ENCODE measurements around the gene ATF4.
A peak's percentile ranks its signal among the peaks of the same experiment; 100 is the strongest.
"Not testable (repeated sequence)": the region's sequence is repeated elsewhere in the genome, so short reads cannot be mapped to it uniquely, and the experiment has no call there.

Gene ATF4

GRCh38 chr22:39511226-39511625 lies 9.1 kb upstream of the ATF4 start:
- DNase-seq, result no peak

DNA sequence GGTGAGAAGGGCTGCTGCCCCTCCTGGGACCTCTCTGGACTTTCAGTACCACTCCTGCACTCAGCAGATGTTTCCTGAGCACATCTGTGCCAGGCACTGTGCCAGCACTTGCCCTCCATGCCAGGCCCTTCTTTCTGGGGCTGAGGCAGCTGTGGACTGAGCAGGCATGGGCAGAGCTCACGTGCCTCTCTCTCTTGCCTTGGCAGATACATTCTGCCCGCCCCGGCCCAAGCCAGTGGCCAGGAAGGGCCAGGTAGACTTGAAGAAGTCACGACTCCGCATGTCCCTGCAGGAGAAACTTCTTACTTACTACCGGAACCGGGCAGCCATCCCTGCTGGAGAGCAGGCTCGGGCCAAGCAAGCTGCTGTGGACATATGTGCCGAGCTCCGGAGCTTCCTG lies 8.3 kb upstream of the ATF4 start:
- no peak for DNase-seq

GRCh38 chr22:39513791-39514190 lies 6.6 kb upstream of the ATF4 start:
- DNase-seq, result no peak

DNA sequence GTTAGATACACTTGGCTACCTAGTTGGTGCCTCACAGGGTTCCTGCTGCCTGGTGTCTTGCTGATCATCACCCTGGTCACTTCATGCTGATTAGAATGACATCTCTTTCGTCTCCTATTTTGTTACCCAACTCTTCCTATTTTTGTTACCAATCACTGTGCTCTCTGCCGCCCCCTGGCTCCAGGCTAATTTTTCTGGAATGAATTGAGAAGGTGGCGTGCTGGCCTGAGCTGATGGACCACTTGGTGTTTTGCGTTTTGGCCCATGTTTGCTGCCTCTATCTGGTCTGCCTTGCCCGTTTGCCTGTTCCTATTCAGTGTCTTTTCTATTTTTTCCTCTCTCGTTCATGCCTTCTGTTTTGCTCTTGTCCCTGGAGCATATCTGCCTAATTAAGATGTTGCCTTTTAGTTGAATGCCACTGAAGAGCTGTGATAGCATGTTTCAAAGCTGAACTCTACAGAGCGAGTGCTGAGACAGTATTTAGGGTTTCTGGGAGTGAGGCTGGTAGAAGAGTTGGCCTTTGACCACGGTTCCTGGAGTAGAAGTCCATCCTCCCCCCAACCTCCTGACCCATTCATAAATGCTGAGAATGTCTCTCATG lies 5.9 kb upstream of the ATF4 start:
- no peak for DNase-seq

GRCh38 chr22:39515266-39516050 lies 4.9 kb upstream of the ATF4 start:
- DNase-seq, result no peak

GRCh38 chr22:39517470-39517869 lies 2.9 kb upstream of the ATF4 start:
- DNase-seq, result no peak

GRCh38 chr22:39518144-39518786 lies 2.1 kb upstream of the ATF4 start:
- DNase-seq, result no peak

DNA sequence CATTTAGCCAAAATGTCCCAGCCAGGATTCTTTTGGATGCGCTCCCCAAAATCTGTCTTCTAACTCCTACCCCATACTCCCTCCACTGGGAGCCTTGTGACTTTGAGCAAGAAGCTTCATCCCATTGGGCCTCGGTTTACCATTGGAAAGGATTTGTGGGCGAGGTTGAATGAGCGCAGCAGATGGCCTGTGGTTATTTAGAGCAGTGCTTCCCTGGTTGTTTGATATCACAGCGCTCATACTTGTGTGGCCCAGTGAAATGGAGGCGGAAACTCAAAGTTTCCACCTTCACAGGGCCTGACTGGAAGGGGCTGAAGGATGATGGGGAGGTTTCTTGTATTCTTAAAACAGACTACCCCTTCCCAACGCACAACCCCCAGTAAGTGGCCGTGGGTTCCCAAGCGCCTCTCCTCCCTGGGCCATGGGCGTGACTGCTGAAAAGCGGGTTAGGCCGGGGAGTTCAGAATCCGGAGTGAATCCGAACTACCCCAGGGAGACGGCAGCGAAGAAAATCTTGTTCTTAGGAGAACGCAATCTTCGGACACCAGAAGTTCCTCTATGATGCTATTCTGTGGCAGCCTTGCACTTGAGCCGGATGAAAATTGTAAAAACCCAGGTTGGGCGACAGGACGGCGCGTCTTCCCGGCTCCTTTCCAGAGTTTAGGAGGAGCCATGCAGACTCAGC lies 1.2 kb upstream of the ATF4 start:
- no peak for DNase-seq

GRCh38 chr22:39519681-39520225 lies 609 bp upstream of the ATF4 start:
- DNase-seq, result peak; percentile 48

DNA sequence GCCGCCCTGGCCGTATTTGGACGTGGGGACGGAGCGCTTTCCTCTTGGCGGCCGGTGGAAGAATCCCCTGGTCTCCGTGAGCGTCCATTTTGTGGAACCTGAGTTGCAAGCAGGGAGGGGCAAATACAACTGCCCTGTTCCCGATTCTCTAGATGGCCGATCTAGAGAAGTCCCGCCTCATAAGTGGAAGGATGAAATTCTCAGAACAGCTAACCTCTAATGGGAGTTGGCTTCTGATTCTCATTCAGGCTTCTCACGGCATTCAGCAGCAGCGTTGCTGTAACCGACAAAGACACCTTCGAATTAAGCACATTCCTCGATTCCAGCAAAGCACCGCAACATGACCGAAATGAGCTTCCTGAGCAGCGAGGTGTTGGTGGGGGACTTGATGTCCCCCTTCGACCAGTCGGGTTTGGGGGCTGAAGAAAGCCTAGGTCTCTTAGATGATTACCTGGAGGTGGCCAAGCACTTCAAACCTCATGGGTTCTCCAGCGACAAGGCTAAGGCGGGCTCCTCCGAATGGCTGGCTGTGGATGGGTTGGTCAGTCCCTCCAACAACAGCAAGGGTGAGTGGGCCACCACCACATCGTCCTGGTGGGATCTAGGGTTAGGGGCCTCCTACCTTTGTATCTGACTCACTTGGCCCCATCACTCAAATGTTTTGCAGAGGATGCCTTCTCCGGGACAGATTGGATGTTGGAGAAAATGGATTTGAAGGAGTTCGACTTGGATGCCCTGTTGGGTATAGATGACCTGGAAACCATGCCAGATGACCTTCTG lies 934 bp downstream of the ATF4 start:
- DNase-seq, result not testable (repeated sequence)

- DNase-seq, result not testable (repeated sequence)
Observed at GRCh38 chr22:39522091-39522490, 1.7 kb downstream of the ATF4 start.

- no peak for DNase-seq
Observed at GRCh38 chr22:39522567-39523300, 2.4 kb downstream of the ATF4 start.

- no peak for DNase-seq
Observed at GRCh38 chr22:39524089-39524752, 3.9 kb downstream of the ATF4 start.

DNA sequence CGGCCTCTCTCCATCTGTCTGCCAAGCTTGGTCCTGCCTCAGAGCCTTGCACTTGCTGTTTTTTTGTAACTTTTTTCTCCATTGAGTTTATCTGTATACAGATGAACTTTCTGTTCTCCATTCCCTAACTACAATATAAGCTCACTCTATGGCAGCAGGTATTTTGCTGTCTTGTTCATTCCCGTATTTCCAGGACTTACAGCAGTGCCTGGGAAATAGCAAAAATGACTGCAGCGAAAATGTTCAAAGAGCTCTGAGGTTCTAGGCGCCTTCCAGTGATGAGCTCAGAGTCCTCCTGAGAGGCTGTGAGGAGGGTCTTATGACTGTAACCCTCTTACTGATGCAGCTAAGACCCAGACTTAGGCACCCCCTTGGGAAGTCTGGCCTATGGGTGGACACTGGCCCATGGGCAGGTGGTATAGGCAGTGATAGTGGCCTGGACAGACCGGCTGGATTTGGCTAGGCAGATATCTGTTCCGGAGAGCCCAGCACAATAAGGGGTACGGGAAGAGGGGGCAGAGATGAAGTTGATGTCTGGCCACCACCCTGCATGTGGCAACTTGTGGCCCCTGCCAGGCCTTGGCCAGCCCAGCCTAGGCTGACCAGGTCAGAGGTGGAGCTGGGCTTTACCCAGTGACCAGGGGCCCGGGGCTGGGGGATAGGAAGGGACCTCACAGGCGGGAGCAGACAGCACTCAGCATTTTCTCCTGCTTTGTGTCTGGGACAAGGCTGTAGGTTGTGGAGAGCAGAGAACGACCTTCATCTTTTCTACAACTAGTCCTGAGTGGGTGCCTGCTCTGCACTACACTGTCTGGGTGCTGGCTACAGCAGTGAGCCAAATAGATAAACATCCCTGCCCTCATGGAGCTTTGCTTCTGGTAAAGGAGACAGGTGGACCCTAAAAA lies 4.6 kb downstream of the ATF4 start:
- no peak for DNase-seq

- DNase-seq, result no peak
Observed at GRCh38 chr22:39525658-39525975, 5.3 kb downstream of the ATF4 start.

DNA sequence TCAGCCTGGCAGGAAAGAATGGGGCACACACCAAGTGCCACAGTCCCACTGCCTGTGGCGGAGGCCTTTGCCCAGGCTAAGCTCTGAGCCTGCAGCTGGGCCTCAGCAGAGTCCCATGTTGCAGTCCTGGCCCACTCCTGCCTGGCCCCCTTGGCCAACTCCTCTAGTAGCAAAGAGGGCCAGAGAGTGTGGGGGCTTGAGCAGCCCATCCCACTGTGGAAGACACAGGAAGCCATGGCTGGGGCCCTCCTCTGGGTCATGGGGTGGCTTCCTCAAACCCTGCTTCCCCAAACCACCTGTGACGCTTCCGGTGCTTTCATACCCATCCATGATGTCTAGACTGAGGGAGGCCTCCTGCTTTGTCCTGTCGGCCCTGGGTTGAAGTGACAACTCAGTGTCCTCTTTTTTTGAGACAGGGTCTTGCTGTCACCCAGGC lies 6.4 kb downstream of the ATF4 start:
- no peak for DNase-seq

- DNase-seq, result no peak
Observed at GRCh38 chr22:39527481-39527961, 7.2 kb downstream of the ATF4 start.

DNA sequence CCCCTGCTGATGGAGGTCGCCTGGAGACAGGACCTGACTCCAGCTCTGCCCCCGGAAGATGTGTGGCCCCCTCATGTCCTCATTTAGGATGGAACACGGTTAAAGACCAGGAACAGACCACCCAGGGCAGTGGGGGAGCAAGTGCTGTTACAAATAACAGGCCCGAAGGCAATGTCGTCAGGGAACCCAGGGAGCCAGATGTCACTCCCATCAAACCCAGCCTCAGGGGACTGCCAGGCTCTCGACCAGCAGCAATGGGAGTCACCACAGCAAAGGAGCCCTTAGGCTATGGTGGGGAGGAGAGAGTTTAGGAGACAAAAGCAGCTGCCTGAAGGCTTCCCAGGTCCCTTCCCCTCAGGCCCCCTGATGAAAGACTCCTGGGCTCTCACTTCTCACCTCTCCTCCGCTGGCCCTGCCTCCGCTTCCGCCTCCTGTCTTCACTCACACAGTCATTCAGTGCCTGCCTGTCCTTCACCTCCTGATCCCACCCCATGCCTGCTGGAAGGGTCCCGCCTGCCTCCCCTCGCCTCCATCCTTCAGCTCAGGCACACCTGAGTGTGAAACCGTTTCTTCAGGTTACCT lies 7.8 kb downstream of the ATF4 start:
- no peak for DNase-seq

DNA sequence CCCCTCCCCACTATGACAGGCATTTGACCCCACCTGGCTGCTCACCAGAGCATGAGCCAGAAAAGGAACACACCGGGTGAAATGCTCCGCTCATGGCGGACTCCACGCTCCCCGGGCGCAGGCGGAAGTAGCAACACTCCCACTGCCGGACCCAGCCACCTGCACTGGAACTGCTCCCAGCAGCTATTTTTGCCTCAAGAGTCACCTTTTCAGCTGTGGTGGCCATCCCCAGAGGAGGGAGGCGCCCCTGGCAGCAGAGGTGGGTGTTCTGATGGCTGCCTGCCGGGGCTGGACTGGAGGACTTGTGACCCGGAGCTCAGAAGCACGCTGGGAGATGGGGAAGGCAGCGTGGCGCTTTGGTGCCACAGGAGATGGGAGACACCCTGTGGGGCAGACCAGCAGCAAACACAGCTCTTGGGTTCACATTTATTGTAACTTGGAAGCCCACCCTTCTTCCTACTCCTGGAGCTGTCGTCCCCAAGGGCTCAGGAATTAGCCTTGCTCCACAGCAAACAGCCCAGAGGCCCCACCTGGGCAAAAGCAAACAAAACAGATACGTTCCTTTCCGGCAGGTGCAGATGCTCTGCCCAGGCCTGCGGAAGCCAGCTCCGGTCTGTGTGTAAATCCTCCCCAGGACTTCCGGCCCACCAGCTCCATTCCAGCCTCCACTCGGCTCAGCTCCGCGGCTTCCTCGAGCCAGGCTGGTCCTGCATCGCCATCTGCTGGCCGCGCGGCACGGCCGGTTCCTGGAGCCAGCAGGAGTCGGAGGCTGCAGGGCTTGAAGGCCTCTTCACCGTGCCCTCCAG lies 8.5 kb downstream of the ATF4 start:
- DNase-seq, result no peak

Measured in cortex of kidney (tissue), 1 donor.